GM10847 (cell line): ENCODE measurements around the gene CSNK2A1.

Source experiments
- POLR2A ChIP-seq: IDR thresholded peaks from 2 replicates; pipeline ENCODE4 v1.6.1; 2011; ENCODE audit not compliant: insufficient read length; ENCODE audit errors: extremely low read depth

The CSNK2A1 gene

GRCh38 chr20:479487-479886 is 64.1 kb downstream of the CSNK2A1 start:
- TF ChIP-seq POLR2A = no peak

GRCh38 chr20:478949-479429 is 64.6 kb downstream of the CSNK2A1 start:
- no peak for TF ChIP-seq POLR2A

GRCh38 chr20:478010-478948 is 65.3 kb downstream of the CSNK2A1 start:
- TF ChIP-seq POLR2A = no peak

- TF ChIP-seq POLR2A = no peak
Observed at GRCh38 chr20:475463-476357, 67.9 kb downstream of the CSNK2A1 start.

GRCh38 chr20:474581-474980 is 69.0 kb downstream of the CSNK2A1 start:
- no peak for TF ChIP-seq POLR2A

- TF ChIP-seq POLR2A = no peak
Observed at GRCh38 chr20:472889-473292, 70.7 kb downstream of the CSNK2A1 start.

- no peak for TF ChIP-seq POLR2A
Observed at GRCh38 chr20:472137-472846, 71.3 kb downstream of the CSNK2A1 start.

- TF ChIP-seq POLR2A = no peak
Observed at GRCh38 chr20:469746-470490, 73.7 kb downstream of the CSNK2A1 start.

- no peak for TF ChIP-seq POLR2A
Observed at GRCh38 chr20:467755-468154, 75.8 kb downstream of the CSNK2A1 start.

- peak; percentile 74 for TF ChIP-seq POLR2A
Observed at GRCh38 chr20:462199-462991, 81.2 kb downstream of the CSNK2A1 start, which contains the start of gene TBC1D20. Gene TBC1D20 (minus strand): TSS chr20:462533. CDS start chr20:462405, 128 bp downstream.

GRCh38 chr20:461254-462198 is 82.1 kb downstream of the CSNK2A1 start:
- TF ChIP-seq POLR2A = no peak

- TF ChIP-seq POLR2A = no peak
Observed at GRCh38 chr20:460707-461106, 82.9 kb downstream of the CSNK2A1 start.
